GM21381 (cell line): ENCODE results near the gene SF3B5.
A peak's percentile ranks its signal among the peaks of the same experiment; 100 is the strongest.
"Not testable (repeated sequence)": the region's sequence is repeated elsewhere in the genome, so short reads cannot be mapped to it uniquely, and the experiment has no call there.

Source experiments
- ATAC-seq: cut with Tn5 transposase; IDR thresholded peaks from one replicate; pipeline ENCODE4 v1.9.1; 2021; ENCODE audit warnings: mild to moderate bottlenecking, moderate library complexity; ENCODE audit not compliant: unreplicated experiment

The SF3B5 gene

DNA sequence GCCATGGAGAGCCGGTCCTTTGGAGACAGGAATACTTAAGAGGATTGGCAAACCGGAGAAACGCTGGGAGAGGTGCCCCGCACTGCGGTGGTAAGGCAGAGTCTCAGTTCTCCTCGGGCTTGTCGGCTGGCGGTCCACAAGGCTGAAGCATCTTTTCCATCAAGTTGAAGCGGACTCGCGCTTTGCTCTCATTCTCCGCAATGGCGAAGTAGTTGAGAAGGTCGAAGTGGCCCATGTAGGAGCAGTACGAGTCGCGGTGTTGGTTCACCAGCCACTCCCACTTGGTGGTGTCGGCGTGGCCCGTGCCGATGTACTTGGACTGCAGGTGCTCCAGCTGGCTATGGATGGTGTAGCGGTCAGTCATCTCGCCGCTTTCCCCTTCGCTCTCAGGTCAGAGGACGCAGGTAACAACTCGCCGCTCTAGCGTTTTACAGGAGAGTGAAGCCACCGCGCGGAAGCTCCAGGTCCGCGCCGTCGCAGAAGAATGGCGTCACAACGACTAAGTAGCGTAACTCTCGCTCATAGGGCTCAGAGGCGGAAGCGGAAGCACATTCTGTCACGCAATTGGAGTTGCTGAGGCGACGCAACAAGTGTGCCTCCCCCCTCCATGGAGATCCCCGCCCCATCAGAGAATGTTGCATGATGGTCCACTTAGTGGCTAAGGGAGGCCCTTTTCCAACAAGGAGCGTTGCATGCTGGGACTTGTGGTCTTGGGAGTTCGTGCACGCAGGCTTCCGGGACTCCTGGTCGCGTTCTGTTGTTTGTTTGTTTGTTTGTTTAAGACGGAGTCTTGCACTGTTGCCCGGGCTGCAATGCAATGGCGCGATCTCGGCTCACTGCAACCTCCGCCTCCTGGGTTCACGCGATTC, at the start of gene SF3B5:
Gene SF3B5 (minus strand): TSS at position 440 of the 869 bp plus-strand sequence. CDS start 76 bp downstream, at position 364.
- peak; percentile 96 for ATAC-seq

DNA sequence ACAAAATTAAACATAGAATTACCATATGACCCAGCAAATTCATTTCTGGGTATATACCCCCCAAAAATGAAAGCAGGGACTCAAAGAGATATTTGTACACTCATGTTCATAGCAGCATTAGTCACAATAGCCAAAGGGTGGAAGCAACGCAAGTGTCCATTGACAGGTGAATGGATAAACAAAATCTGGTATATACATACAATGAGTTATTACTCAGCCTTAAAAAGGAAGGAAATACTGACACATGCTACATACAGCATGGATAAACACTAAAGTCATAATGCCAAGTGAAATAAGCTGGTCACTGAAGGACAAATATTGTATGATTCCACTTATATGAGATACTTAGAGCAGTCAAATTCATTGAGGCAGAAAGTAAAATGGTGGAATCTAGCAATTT, 49.6 kb upstream of the SF3B5 start:
- no peak for ATAC-seq

DNA sequence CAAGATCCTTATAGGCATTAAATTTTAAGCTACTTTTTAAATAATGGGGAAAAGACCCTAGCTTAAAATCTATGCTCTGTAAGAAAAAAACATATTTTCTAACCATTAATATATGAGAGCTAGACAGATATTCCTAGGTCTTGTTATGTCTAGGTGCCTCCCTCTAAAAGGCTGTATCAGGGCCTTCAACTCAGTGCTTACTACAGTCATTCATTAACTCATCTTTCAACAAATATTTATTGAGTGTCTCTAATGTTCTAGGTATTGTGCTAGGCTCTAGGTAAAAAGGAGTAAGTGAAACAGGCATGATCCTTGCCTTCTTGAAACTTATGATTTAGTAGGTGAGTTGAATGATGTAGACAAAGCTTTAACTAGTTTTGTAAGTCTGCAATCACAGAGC, 48.5 kb upstream of the SF3B5 start:
- ATAC-seq = no peak

DNA sequence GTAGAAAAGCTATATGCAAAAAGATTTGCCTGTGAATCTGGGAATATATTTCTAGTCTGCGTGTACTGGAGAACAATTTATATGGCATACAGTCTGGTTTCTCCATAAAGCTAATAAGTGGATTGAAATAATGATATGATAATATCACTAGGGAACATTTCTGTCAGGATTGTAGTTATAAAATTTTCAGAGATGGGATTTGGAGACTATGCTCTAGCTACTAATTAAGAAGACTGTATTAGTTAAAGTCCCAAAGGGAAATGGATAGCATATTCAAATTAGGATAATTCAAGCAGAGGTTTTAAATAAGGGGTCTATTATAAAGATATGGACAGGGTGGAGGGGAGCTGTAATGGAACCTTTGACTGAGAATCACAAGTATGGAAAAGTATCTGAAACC, 47.7 kb upstream of the SF3B5 start:
- ATAC-seq = no peak

DNA sequence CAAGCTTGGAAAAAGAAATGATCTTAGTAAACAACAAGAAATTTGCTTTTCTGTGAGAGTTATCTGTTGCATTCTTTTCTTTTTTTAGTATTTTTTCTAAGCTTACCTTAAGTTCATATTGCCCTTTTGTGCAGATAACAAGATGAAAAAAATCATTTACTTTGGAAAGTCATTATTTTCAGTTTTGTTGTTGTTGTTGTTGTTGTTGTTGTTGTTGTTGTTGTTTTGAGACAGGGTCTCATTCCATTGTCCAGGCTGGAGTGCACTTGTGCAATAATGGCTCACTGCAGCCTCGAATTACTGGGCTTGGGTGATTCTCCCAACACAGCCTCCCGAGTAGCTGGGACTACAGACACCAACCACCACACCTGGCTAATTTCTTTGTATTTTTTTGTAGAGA, 46.1 kb upstream of the SF3B5 start:
- ATAC-seq = no peak

DNA sequence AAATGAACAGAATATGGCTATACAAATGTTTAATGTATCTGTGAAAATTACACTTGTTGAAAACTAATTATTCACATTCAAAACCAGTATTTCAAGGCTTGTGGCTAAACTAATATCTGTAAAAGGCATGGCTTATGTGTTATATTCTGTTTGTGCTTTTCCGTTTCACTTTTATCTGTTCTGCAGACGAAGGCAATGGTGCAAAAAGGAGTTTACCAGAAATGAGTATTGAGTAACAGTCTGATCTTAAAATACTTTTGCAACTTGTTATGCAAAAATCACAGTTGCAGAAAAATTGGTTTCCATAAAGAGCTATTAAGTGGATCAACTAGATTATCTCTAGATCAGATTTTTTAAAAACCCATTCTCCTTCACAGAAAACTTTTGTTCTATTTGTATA, 45.5 kb upstream of the SF3B5 start:
- ATAC-seq = peak; percentile 79

DNA sequence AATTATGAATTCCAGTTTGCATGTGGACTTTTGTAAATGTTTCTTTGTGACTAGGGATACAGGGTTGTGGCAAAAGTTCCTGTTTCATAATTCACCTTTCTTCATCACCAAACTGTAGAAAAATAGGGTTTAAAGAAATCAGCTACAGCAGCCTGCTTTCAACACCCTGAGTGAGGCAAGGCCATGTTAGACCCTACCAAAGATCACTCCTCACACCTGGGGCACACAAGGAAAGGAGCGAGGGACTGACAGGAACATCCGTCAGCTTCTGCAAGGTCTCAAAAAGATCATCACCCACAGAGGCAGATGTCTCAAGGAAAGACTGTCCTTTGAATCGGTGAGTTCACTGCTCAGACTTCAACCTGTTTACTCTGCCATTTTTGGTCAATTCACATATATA, 44.4 kb upstream of the SF3B5 start:
- no peak for ATAC-seq

DNA sequence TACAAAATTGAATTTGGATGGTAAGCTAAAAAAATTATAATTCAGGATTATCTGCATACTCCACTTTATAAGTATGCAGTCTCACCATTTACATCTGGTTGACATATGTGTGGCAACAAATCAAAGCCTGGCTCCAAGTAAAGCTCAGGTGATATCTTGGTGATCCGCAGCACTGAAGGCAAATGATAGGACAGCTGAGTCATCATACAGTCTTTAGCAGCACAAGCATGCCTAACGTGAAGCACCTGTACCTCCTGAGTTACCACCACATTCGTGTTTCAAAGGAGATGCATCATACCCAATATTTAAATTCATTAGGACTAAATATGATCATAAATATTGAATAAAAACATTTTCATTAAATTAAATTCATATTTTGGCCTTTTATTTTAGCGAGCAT, 43.2 kb upstream of the SF3B5 start:
- ATAC-seq = no peak

DNA sequence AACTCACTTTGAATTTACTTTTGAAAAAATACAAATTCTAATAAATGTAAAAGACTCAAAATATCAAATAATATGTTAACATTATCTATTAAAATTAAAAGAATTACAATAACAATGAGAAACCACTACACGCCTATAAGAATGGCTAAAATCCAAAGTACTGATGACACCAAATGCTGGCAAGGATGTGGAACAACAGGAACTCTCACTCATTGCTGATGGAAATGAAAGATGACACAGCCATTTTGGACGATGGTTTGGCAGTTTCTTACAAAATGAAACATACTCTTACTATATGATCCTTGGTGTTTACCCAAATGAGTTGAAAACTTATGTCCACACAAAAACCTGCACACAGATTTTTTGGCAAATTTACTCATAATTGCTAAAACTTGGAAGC, 39.4 kb upstream of the SF3B5 start:
- ATAC-seq = no peak

DNA sequence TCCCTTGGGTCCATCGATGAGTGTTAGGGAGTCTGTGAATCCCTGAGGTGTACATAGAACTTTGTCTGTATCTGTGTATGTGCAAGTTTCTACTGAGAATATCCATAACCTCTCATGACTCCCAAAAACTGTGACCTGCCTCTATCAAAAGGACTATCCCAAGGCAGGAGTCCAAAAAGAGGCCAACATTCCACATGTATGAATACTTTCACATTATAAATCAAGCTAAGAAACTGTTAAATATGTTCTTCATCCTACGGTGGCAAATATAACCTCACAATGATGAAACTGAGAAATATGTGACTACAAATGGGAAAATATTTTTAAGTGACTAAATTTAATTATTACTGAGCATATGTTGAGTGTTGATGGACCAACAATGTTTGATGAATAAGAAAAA, 38.8 kb upstream of the SF3B5 start:
- no peak for ATAC-seq

DNA sequence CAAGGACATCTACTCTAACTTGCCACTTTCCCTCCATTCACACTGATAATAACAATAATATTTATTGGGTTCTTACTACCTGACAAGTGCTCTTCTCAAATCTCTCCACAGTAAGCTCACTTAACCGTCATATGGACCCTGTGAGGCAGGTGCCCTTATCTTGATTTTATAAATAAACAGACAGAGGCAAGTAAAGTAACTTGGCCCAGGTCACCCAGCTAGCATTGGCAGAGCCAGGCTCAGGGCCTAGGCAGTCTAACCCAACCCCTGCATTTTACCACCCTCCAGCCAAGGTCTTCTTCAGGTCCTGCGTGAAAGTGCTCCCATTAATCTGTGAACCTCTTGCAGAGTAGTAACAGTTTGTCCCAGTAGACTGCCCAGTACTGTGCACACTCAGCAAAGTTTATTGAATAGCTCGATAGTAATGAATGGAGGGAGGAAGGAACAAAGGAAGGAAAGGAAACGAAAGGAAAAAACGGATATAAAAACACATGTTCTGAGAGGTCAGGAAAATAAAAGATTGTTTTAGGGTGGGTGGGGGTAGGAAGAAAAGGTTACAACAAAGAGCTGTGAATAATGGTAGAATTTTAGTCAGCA, 38.0 kb upstream of the SF3B5 start:
- ATAC-seq = no peak

DNA sequence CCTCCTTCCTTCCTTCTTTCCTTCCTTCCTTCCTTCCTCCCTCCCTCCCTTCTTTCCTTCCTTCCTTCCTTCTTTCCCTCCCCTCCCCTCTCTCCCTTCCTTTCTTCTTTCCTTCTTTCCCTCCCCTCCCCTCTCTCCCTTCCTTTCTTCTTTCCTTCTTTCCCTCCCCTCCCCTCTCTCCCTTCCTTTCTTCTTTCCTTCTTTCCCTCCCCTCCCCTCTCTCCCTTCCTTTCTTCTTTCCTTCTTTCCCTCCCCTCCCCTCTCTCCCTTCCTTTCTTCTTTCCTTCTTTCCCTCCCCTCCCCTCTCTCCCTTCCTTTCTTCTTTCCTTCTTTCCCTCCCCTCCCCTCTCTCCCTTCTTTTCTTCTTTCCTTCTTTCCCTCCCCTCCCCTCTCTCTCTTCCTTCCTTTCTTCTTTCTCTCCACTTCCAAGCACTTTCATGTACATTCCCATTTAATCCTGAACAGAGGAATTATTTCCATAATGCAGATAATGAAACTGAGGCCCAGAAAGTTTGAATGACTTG, 36.9 kb upstream of the SF3B5 start:
- ATAC-seq = not testable (repeated sequence)

DNA sequence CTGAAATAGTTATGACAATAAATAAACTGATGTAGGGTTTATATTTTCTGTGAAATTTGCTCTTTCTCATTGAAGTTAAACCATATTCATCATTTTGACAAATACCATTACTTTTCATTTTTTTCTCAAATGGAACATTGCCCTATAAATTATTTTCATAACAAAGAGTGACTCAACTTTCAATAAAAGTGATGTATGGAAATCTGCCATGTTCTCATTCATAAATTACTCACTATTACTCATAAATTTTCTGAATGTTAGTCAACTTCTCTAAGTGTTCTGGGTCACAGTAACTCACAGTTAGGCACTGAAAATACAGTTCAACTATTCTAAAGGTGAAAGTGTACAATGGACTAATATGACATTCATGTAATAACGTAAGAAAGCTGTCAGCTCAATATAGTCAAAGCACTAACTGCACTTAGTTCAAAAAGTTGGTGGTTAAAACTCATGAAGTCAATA, 35.9 kb upstream of the SF3B5 start:
- no peak for ATAC-seq

DNA sequence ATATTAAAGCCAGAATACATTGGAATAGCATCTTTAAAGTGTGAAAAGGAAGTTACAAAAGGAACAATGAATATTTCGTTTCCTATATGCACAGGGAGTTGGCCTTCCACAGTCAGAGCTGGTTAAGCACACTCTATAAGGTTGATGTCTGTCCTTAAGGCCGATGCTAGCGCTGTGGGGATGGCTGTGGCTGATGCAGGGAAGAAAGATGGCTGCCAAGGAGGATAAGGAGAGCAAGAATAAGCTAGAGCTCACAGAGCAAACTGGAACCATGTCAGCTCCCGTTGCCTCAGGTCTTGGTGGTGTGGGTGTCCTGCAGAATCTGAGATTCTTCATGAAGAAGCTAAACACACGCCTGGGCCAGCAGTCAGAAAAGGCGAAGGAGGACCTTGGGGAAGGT, 34.1 kb upstream of the SF3B5 start:
- no peak for ATAC-seq

DNA sequence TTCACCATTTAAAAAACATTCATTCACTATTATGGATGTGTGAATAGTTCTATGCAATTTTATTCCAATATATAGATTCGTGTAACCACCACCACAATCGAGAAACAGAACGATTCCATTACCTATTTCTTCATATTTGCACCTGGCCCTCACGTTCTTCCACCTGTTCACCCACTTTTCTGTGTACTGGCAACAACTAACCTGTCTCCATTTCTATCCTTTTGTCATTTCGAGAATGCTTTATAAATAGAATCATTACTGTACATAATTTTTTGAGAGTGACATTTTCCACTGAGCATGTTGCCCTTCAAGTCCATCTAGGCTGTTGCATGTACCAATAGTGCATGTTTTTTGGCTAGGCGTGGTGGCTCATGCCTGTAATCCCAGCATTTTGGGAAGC, 31.7 kb upstream of the SF3B5 start:
- ATAC-seq = no peak

DNA sequence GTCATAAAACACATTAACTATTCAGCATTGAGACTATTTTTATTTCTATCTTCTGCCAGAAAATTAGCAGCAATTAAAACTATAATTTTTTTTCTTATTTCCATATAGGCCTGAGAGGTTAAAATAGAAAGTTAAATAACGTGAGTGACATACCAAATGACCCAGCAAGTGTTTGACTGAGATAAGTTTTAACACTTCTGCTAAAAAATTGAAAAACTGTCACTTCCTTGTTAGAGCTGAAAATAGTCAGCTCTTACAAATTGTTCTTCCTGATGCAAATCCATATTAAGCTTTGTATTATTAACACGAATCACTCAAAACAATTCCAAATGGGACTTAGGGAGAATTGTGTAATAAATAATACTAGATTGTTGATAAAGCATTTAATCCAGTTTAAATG, 28.5 kb upstream of the SF3B5 start:
- no peak for ATAC-seq

DNA sequence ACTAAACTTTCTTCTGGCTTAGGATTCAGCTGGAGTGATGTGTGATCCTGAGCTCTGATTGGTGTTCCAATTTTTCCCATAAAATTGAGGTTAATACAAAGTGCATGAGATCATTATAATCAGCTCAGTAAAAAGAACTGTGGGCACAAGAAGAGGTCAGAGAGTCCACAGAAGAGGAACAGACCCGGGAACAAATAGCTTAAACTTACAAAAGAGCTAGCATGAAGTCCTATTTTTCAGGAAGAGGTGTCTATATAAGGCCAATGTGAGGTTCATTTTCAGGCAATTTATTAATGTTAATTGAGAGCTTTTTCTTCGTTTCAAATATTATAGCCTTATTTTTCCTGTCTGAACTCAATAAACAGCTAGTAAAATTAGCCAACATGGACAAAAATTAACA, 28.0 kb upstream of the SF3B5 start:
- ATAC-seq = no peak

DNA sequence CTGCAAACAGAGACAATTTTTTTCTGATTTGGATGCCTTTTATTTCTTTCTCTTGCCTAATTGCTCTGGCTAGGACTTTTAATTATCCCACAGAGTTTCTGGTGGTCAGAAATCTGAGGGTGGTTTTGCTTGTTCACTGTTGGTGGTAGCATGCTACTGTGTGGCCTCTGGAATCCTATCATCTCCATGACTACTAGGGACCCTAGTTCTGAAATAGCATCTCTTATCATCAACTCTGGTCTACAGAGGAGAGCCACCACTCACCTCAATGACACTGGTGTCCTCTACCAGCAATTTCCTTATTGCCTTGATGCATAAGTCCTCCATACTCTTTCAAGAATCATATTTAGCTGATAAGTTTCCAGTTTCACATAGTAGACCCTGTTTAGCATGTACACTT, 27.5 kb upstream of the SF3B5 start:
- ATAC-seq = no peak

DNA sequence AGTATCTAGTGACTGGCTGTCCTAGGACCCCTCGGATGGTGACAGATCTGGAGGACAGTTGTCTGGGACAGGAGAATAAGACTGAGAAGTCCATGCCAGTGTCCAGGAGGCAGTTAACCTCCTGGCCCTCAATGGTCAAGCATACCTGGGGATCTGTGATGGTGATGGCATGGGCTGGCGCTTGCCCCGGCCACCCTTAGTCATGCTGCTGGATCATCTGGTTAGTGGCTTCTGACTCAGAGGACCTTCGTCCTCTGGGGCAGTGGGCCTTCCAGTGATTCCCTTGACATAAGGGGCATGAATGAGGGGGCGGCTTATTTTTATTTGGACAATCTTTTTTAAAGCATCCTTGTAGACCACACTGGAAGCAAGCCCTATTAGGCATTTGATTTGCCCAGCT, 24.0 kb upstream of the SF3B5 start:
- ATAC-seq = no peak

DNA sequence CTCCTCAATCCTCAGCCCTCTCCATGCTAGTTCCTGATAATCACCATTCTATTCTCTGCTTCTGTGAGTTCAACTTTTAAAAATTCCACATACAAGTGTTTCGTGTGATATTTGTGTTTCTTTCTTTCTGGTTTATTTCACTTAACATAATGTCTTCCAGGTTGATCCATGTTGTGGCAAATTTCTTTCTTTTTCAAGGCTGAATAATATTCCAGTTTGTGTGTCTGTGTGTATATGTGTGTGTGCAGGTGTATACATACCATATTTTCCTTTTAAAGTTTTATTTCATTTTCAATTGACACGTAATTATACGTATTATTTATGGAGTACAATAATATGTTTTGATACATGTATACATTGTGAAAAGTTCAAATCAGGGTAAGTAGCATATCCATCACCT, 19.8 kb upstream of the SF3B5 start:
- no peak for ATAC-seq

DNA sequence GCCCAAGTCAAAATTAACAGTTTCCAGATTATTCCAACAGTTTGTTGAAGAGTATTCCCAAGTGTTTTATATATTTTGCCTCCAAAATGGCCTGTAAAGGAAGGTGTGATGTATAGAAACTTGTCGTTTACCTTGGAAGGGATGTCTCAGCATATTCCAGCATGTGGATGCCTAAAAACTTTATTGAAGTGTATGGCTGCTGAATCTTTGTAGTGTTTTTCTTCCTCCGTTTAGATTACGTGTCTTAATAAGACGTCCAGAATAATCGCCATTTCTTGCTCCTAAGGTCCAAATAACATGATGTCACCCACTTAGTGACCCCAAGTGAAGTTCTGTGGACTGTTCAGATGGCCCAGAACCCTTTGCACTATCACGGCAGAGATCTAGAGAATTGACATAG, 18.0 kb upstream of the SF3B5 start:
- no peak for ATAC-seq

DNA sequence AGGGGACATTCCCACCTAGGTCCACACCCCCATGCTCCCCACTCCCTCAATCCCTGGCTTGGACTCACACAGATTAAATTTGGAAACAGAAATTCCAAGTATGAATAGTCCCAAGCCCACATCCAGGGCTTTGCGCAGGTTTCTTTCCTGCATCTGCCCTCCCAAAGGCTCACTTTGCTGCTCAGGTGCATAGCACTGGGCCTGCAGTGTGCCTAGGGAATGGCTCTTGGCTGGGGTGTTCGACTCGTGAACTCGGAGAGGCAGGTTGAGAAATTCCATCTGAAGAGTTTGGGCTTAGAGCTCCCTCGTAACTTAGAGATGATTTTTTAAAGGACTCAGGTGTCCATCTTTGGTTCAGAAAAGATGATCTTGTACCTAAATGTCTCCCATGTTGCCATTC, 14.8 kb upstream of the SF3B5 start:
- ATAC-seq = no peak
